Mucosa of rectum (tissue), 2 donors: ENCODE results near the gene POTEC.
"Not testable (repeated sequence)": the region's sequence is repeated elsewhere in the genome, so short reads cannot be mapped to it uniquely, and the experiment has no call there.

Experiments
- H3K27ac ChIP-seq, 2 donors: one replicate each; pipeline ENCODE4 v1.7.0; 2013; ENCODE audit warnings: inconsistent platforms in 2 of 2, low read depth in 2 of 2, low read length in 2 of 2
- H3K27me3 ChIP-seq, 2 donors: one replicate each; pipeline ENCODE4 v1.7.0; 2013; ENCODE audit warnings: low read length in 2 of 2; ENCODE audit not compliant: control insufficient read depth in 2 of 2, insufficient read depth in 2 of 2
- H3K36me3 ChIP-seq, 2 donors: one replicate each; pipeline ENCODE4 v1.7.0; 2013; ENCODE audit warnings: low read length in 2 of 2; ENCODE audit not compliant: control insufficient read depth in 2 of 2, insufficient read depth in 2 of 2
- H3K4me1 ChIP-seq, 2 donors: one replicate each; pipeline ENCODE4 v1.7.0; 2013; ENCODE audit warnings: low read length in 2 of 2, mild to moderate bottlenecking in 1 of 2; ENCODE audit not compliant: control insufficient read depth in 2 of 2, insufficient read depth in 2 of 2
- H3K4me3 ChIP-seq, 2 donors: one replicate each; pipeline ENCODE4 v1.7.0; 2013; ENCODE audit warnings: low read length in 2 of 2
- H3K9ac ChIP-seq, 2 donors: one replicate each; pipeline ENCODE4 v1.7.0; 2013; ENCODE audit warnings: low read length in 2 of 2, low read depth in 1 of 2, mild to moderate bottlenecking in 1 of 2
- H3K9me3 ChIP-seq, 2 donors: one replicate each; pipeline ENCODE4 v1.7.0; 2013; ENCODE audit warnings: low read length in 2 of 2; ENCODE audit not compliant: control insufficient read depth in 2 of 2
- donor health status: healthy.
- donor health status: Normal muscosa, but diverticular disease.

Gene POTEC

GRCh38 chr18:14543446-14543964 lies at the start of gene POTEC:
TSS of gene POTEC (minus strand) at chr18:14543600. CDS start at chr18:14543146, 454 bp downstream.
- not testable (repeated sequence) for H3K27ac ChIP-seq, H3K9ac ChIP-seq, H3K4me3 ChIP-seq, H3K4me1 ChIP-seq, H3K9me3 ChIP-seq, H3K36me3 ChIP-seq, H3K27me3 ChIP-seq

GRCh38 chr18:14577971-14578370 lies 34.6 kb upstream of the POTEC start:
- no peak overlapping the region for H3K27ac ChIP-seq
- no peaks in the 10 kb centered on the region for H3K27me3 ChIP-seq
- no peak overlapping the region for H3K9ac ChIP-seq
- H3K4me1 ChIP-seq = no peaks in the 10 kb centered on the region
- H3K36me3 ChIP-seq = no peaks in the 10 kb centered on the region
- H3K9me3 ChIP-seq = no peaks in the 10 kb centered on the region
- no peak overlapping the region for H3K4me3 ChIP-seq

GRCh38 chr18:14559502-14559901 lies 16.1 kb upstream of the POTEC start:
- H3K9ac ChIP-seq, H3K27ac ChIP-seq, H3K27me3 ChIP-seq, H3K4me3 ChIP-seq, H3K9me3 ChIP-seq, H3K36me3 ChIP-seq, H3K4me1 ChIP-seq: not testable (repeated sequence)

- not testable (repeated sequence) for H3K9me3 ChIP-seq, H3K4me1 ChIP-seq, H3K27ac ChIP-seq, H3K36me3 ChIP-seq, H3K4me3 ChIP-seq, H3K27me3 ChIP-seq, H3K9ac ChIP-seq
Measured at GRCh38 chr18:14531659-14532058, 11.7 kb downstream of the POTEC start.

GRCh38 chr18:14510707-14511106 lies 32.7 kb downstream of the POTEC start:
- not testable (repeated sequence) for H3K27ac ChIP-seq, H3K4me1 ChIP-seq, H3K9me3 ChIP-seq, H3K36me3 ChIP-seq, H3K9ac ChIP-seq, H3K27me3 ChIP-seq, H3K4me3 ChIP-seq

- H3K9ac ChIP-seq, H3K27me3 ChIP-seq, H3K36me3 ChIP-seq, H3K4me3 ChIP-seq, H3K9me3 ChIP-seq, H3K4me1 ChIP-seq, H3K27ac ChIP-seq: not testable (repeated sequence)
Measured at GRCh38 chr18:14503691-14504090, 39.7 kb downstream of the POTEC start.

- H3K4me3 ChIP-seq, H3K4me1 ChIP-seq, H3K27ac ChIP-seq, H3K9ac ChIP-seq, H3K36me3 ChIP-seq, H3K27me3 ChIP-seq, H3K9me3 ChIP-seq: not testable (repeated sequence)
Measured at GRCh38 chr18:14501894-14502293, 41.5 kb downstream of the POTEC start.

- not testable (repeated sequence) for H3K9ac ChIP-seq, H3K27me3 ChIP-seq, H3K4me1 ChIP-seq, H3K36me3 ChIP-seq, H3K4me3 ChIP-seq, H3K9me3 ChIP-seq, H3K27ac ChIP-seq
Measured at GRCh38 chr18:14489256-14490014, 54.0 kb downstream of the POTEC start.

- H3K4me1 ChIP-seq, H3K36me3 ChIP-seq, H3K27me3 ChIP-seq, H3K9ac ChIP-seq, H3K27ac ChIP-seq, H3K9me3 ChIP-seq, H3K4me3 ChIP-seq: not testable (repeated sequence)
Measured at GRCh38 chr18:14488789-14489188, 54.6 kb downstream of the POTEC start.

GRCh38 chr18:14486926-14487580 lies 56.3 kb downstream of the POTEC start:
- not testable (repeated sequence) for H3K36me3 ChIP-seq, H3K27me3 ChIP-seq, H3K27ac ChIP-seq, H3K9me3 ChIP-seq, H3K9ac ChIP-seq, H3K4me3 ChIP-seq, H3K4me1 ChIP-seq
